ENCODE data around the gene FCHSD2. TPM values are rescaled to one million over a fixed set of nuclear protein-coding genes. Genes with fewer than 3 reads are reported as not detected.

Gene FCHSD2
- total and polyA plus RNA-seq, 2 of the 8 experiments (the other 6 are each of a cell fraction or from before 2014, with no cell fraction given), result 4.1 to 7.8 TPM

GRCh38 chr11:73047773-73048371, 94.2 kb downstream of the FCHSD2 start:
- POLR2A ChIA-PET (ENCODE audit: partially characterized antibody), result no interaction called here
- DNase-seq (ENCODE audit: low read depth in 1 of 2, low spot score in 2 of 2), result no peak
- no peaks in the 10 kb centered on the region for H4K20me1 ChIP-seq (replicated peaks in 1 of 2; ENCODE audit: control insufficient read depth in 1 of 2, insufficient read depth in 2 of 2, low read length in 2 of 2)
- H3K4me1 ChIP-seq (replicated peaks in 1 of 4; ENCODE audit: control insufficient read depth in 3 of 4, insufficient read depth in 4 of 4, low read length in 3 of 4), result no peaks in the 10 kb centered on the region
- no peaks in the 10 kb centered on the region for H3K27me3 ChIP-seq (replicated peaks in 1 of 4; ENCODE audit: control insufficient read depth in 3 of 4, extremely low read depth in 1 of 4, insufficient read depth in 3 of 4, low read length in 3 of 4)
- no peak overlapping the region for H3K4me2 ChIP-seq (ENCODE audit: insufficient read depth in 1 of 2, low read depth in 2 of 2, low read length in 2 of 2)
- H3K36me3 ChIP-seq (ENCODE audit: control insufficient read depth in 2 of 4, insufficient read depth in 4 of 4, low read length in 3 of 4), result no peaks in the 10 kb centered on the region
- no peaks in the 10 kb centered on the region for H3K79me1 ChIP-seq (ENCODE audit: low read depth, low read length)
- no peak overlapping the region for H2BK12ac ChIP-seq (ENCODE audit: low read depth, low read length)
- FAIRE-seq, result no peak
- no peak overlapping the region for H4K8ac ChIP-seq (ENCODE audit: extremely low read depth, insufficient read depth, low read length)
- no peaks in the 10 kb centered on the region for H3K79me2 ChIP-seq (ENCODE audit: control insufficient read depth in 1 of 2, insufficient read depth in 2 of 2, low read length in 2 of 2)
- no peak overlapping the region for H3K18ac ChIP-seq (ENCODE audit: extremely low read depth, low read length)
- no peak overlapping the region for H3K56ac ChIP-seq (replicated peaks; ENCODE audit: insufficient read length, low read depth, low read length)
- H2BK20ac ChIP-seq (ENCODE audit: low read length), result no peak overlapping the region
- 82% methylated on average over 2 of the region's 2 CpGs; no CpG with 5 or more reads in 1 of the 2 experiments for whole genome bisulfite sequencing, 2 experiments (ENCODE audit: extremely low coverage in 1 of 2, insufficient coverage in 1 of 2, insufficient read length in 1 of 2, insufficient replicate concordance in 2 of 2, low coverage in 1 of 2, low lambda C conversion rate in 2 of 2, missing lambda C conversion rate in 1 of 2)
- H2AK5ac ChIP-seq (ENCODE audit: low read depth, low read length), result no peak overlapping the region
- H3K23me2 ChIP-seq (ENCODE audit: low read depth, low read length), result no peaks in the 10 kb centered on the region
- H3K9me3 ChIP-seq (ENCODE audit: insufficient read depth in 2 of 2, low read depth in 1 of 2, low read length in 1 of 2), result no peaks in the 10 kb centered on the region
- no peak overlapping the region for H2BK5ac ChIP-seq (ENCODE audit: low read depth, low read length)
- no peak overlapping the region for H4K91ac ChIP-seq (replicated peaks; ENCODE audit: insufficient read length, low read length)
- no peak overlapping the region for H2BK15ac ChIP-seq (ENCODE audit: low read length)
- H4K5ac ChIP-seq (ENCODE audit: insufficient read length, low read depth, low read length), result no peak overlapping the region
- H3K9ac ChIP-seq (replicated peaks in 1 of 4; ENCODE audit: extremely low read depth in 1 of 4, low read depth in 3 of 4, low read length in 3 of 4), result no peak overlapping the region
- no peak overlapping the region for H3K14ac ChIP-seq (ENCODE audit: insufficient read length)
- H2BK120ac ChIP-seq (replicated peaks; ENCODE audit: low read depth, low read length), result no peak overlapping the region
- no peak overlapping the region for H3K4ac ChIP-seq (replicated peaks; ENCODE audit: insufficient read length, low read depth, low read length)
- CTCF ChIA-PET (ENCODE audit: partially characterized antibody), result interaction anchor here (0.5 kb wide), 1 partner anchor 31 kb away, joined by 3 read pairs; no protein-coding TSS in a partner anchor
- H3K4me3 ChIP-seq (ENCODE audit: extremely low read depth in 1 of 4, insufficient read depth in 2 of 4, low read depth in 3 of 4, low read length in 4 of 4), result no peak overlapping the region
- H3K23ac ChIP-seq (ENCODE audit: insufficient read length), result no peak overlapping the region
- no peak overlapping the region for H2AFZ ChIP-seq (ENCODE audit: low read length)
- no peak overlapping the region for H3K27ac ChIP-seq (ENCODE audit: low read depth, low read length)
- TF ChIP-seq BRCA1 (IDR thresholded peaks at IDR 0.05; ENCODE audit: low read depth, low read length), result no peak
- no peak for TF ChIP-seq HDAC6 (IDR thresholded peaks at IDR 0.05; ENCODE audit: low read depth, low read length)
- no peak for TF ChIP-seq E2F6 (IDR thresholded peaks at IDR 0.05)
- TF ChIP-seq NRF1 (IDR thresholded peaks at IDR 0.05; ENCODE audit: low read depth, low read length), result no peak
- no peak for TF ChIP-seq PHF8 (conservative IDR thresholded peaks at IDR 0.05; ENCODE audit: low read depth, low read length)
- no peak for TF ChIP-seq RNF2 (IDR thresholded peaks at IDR 0.05; ENCODE audit: borderline replicate concordance, low read depth, low read length, missing control alignments, poor library complexity, severe bottlenecking)
- no peak for TF ChIP-seq CREB1 (IDR thresholded peaks at IDR 0.05)
